Measurements from ENCODE around the gene CSNK1D. TPM values are rescaled to one million over a fixed set of nuclear protein-coding genes. Genes with fewer than 3 reads are reported as not detected.

CSNK1D gene
- total and polyA plus RNA-seq, 10 of the 15 experiments (the other 5 are each of a cell fraction or from before 2014, with no cell fraction given): 5.7 to 105 (median 58.1) TPM

DNA sequence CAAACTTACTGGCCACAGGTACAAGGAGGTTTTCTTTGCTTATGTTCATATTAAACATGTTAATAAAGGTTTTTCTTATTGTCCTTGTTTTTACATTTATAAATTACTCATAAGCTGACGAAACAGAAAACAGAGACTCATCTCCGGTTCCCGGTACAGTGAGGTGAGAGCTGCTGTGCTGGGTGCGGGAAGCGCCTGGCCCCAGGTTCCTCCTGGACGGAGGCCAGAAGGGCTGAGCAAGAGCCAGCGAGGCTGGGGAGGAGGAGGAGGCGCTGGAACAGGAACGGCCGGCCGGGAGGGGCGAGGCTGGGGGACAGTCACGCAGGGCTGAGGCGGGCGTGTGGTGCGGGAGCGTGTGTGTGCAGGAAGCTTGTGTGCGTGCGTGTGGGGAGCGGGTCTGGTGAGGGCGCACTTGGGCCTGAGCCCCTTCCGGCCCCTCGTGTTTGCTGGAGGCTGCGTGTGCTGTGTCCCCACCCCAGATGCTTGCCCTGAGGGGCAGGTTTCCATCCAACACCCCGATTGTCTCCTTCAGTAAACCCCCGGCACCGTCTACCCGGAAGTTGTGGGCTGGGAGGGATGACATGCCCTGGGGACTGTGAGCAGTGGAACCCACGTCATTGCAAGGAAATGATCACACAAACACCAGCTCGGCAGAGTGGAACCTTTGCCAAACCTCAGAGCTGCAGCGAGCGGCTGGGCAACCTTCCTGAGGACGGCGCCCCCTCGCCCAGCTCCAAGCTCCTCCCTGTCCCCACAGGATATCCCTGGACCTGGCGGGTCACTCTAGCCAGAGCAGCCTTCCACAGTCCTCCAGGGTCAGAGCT, 24.4 kb upstream of the CSNK1D start (continued):
- TF ChIP-seq, protein P1, sequence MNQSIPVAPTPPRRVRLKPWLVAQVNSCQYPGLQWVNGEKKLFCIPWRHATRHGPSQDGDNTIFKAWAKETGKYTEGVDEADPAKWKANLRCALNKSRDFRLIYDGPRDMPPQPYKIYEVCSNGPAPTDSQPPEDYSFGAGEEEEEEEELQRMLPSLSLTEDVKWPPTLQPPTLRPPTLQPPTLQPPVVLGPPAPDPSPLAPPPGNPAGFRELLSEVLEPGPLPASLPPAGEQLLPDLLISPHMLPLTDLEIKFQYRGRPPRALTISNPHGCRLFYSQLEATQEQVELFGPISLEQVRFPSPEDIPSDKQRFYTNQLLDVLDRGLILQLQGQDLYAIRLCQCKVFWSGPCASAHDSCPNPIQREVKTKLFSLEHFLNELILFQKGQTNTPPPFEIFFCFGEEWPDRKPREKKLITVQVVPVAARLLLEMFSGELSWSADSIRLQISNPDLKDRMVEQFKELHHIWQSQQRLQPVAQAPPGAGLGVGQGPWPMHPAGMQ (IDR thresholded peaks at IDR 0.05; ENCODE audit: borderline replicate concordance): 0 out of 2 replicates have a peak, but pooled peaks have one; percentile 54
- TF ChIP-seq ZZZ3 (IDR thresholded peaks at IDR 0.05; ENCODE audit: control insufficient read depth, insufficient read length, low read depth): no peak
- TF ChIP-seq, protein P2, sequence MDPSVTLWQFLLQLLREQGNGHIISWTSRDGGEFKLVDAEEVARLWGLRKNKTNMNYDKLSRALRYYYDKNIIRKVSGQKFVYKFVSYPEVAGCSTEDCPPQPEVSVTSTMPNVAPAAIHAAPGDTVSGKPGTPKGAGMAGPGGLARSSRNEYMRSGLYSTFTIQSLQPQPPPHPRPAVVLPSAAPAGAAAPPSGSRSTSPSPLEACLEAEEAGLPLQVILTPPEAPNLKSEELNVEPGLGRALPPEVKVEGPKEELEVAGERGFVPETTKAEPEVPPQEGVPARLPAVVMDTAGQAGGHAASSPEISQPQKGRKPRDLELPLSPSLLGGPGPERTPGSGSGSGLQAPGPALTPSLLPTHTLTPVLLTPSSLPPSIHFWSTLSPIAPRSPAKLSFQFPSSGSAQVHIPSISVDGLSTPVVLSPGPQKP (IDR thresholded peaks at IDR 0.05; ENCODE audit: low read depth, low read length): peak; percentile 77
- no peak for TF ChIP-seq NFXL1 (IDR thresholded peaks at IDR 0.05; ENCODE audit: borderline replicate concordance)
- TF ChIP-seq MYC (IDR thresholded peaks at IDR 0.05; ENCODE audit: insufficient read depth, insufficient read length, insufficient replicate concordance, low read length, severe bottlenecking): no peak
- TF ChIP-seq EED (IDR thresholded peaks at IDR 0.05; ENCODE audit: low read depth): peak; percentile 53; the same call in 1 of the 2 replicates
- TF ChIP-seq ZNF24 (IDR thresholded peaks at IDR 0.05): 0 out of 2 replicates have a peak, but pooled peaks have one; percentile 29
- TF ChIP-seq YBX1 (IDR thresholded peaks at IDR 0.05): no peak
- no peak for TF ChIP-seq CHD4 (IDR thresholded peaks at IDR 0.05)
- TF ChIP-seq, protein P3, sequence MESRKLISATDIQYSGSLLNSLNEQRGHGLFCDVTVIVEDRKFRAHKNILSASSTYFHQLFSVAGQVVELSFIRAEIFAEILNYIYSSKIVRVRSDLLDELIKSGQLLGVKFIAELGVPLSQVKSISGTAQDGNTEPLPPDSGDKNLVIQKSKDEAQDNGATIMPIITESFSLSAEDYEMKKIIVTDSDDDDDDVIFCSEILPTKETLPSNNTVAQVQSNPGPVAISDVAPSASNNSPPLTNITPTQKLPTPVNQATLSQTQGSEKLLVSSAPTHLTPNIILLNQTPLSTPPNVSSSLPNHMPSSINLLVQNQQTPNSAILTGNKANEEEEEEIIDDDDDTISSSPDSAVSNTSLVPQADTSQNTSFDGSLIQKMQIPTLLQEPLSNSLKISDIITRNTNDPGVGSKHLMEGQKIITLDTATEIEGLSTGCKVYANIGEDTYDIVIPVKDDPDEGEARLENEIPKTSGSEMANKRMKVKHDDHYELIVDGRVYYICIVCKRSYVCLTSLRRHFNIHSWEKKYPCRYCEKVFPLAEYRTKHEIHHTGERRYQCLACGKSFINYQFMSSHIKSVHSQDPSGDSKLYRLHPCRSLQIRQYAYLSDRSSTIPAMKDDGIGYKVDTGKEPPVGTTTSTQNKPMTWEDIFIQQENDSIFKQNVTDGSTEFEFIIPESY (IDR thresholded peaks at IDR 0.05): no peak
- TF ChIP-seq CREB1 (IDR thresholded peaks at IDR 0.05; ENCODE audit: low read depth): peak; percentile 98
- peak; percentile 30 for TF ChIP-seq FOXK2 (IDR thresholded peaks at IDR 0.05)
- TF ChIP-seq GATAD2B (conservative IDR thresholded peaks at IDR 0.05; ENCODE audit: low read depth): peak; percentile 95
- TF ChIP-seq BCL11A (IDR thresholded peaks at IDR 0.05; ENCODE audit: low read depth, low read length): peak; percentile 67; the same call in 1 of the 2 replicates
- TF ChIP-seq, protein P4, sequence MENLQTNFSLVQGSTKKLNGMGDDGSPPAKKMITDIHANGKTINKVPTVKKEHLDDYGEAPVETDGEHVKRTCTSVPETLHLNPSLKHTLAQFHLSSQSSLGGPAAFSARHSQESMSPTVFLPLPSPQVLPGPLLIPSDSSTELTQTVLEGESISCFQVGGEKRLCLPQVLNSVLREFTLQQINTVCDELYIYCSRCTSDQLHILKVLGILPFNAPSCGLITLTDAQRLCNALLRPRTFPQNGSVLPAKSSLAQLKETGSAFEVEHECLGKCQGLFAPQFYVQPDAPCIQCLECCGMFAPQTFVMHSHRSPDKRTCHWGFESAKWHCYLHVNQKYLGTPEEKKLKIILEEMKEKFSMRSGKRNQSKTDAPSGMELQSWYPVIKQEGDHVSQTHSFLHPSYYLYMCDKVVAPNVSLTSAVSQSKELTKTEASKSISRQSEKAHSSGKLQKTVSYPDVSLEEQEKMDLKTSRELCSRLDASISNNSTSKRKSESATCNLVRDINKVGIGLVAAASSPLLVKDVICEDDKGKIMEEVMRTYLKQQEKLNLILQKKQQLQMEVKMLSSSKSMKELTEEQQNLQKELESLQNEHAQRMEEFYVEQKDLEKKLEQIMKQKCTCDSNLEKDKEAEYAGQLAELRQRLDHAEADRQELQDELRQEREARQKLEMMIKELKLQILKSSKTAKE (IDR thresholded peaks at IDR 0.05; ENCODE audit: low read depth, poor library complexity, severe bottlenecking): peak; percentile 27
- peak; percentile 76; the same call in 1 of the 2 replicates for TF ChIP-seq CHD1 (IDR thresholded peaks at IDR 0.05; ENCODE audit: low read depth, low read length)
- TF ChIP-seq SP1 (IDR thresholded peaks at IDR 0.05; ENCODE audit: low read depth, low read length): peak; percentile 38
- TF ChIP-seq HCFC1 (IDR thresholded peaks at IDR 0.05; ENCODE audit: low read length): no peak
- TF ChIP-seq CHD2 (IDR thresholded peaks at IDR 0.05; ENCODE audit: borderline replicate concordance, low read depth, low read length): peak; percentile 67; the same call in 1 of the 2 replicates
- peak; percentile 91; a peak in 3 of 4 replicates for TF ChIP-seq EP300 (IDR thresholded peaks at IDR 0.05; ENCODE audit: borderline replicate concordance in 1 of 2, control insufficient read depth in 1 of 2, low read depth in 2 of 2, low read length in 2 of 2)

All from GM12878 (cell line).